Uterus (tissue), 2 donors: Measurements from ENCODE around the gene SLC2A9.
"Not testable (repeated sequence)": the region's sequence is repeated elsewhere in the genome, so short reads cannot be mapped to it uniquely, and the experiment has no call there.

Source experiments
- CTCF ChIP-seq, 4 experiments: fragments of 200-600 bp in 2 of 4; fragments of 450-650 bp in 2 of 4; sonication (generic) in 2 of 4; IDR thresholded peaks; one replicate each; pipeline ENCODE4 v1.5.1; 2016 to 2019; ENCODE audit warnings: antibody characterized with exemption in 4 of 4, mild to moderate bottlenecking in 2 of 4, moderate library complexity in 1 of 4
- POLR2A ChIP-seq, 2 donors: fragments of 450-650 bp; IDR thresholded peaks; one replicate each; pipeline ENCODE4 v1.6.1; 2016; ENCODE audit warnings: antibody characterized with exemption in 2 of 2, mild to moderate bottlenecking in 1 of 2, moderate library complexity in 1 of 2

GRCh38 chr4:9981899-9982298 is 39.4 kb downstream of the SLC2A9 start:
- not testable (repeated sequence) for TF ChIP-seq POLR2A, CTCF (IDR thresholded peaks at IDR 0.05)
